AG20443 (cell line): ENCODE data around the gene NDUFA5.

Source experiments
- DNase-seq: peaks from one replicate; pipeline ENCODE4 v3.0.0; 2012; ENCODE audit warnings: low spot score, mixed read lengths

The NDUFA5 gene

GRCh38 chr7:123557398-123558288 lies at the start of gene NDUFA5:
Gene NDUFA5, minus strand, starts transcription at chr7:123557818. Its CDS starts 23 bp downstream, at chr7:123557795.
- peak; percentile 96 for DNase-seq

GRCh38 chr7:123604739-123605138 lies 47.1 kb upstream of the NDUFA5 start:
- no peak for DNase-seq

GRCh38 chr7:123602648-123603047 lies 45.0 kb upstream of the NDUFA5 start:
- no peak for DNase-seq

GRCh38 chr7:123601530-123601929 lies 43.9 kb upstream of the NDUFA5 start, which contains the start of gene ASB15:
Gene ASB15, plus strand, starts transcription at chr7:123601821. Its CDS starts 12,682 bp downstream, at chr7:123614503.
- DNase-seq, result no peak

- no peak for DNase-seq
Measured at GRCh38 chr7:123600876-123601275, 43.3 kb upstream of the NDUFA5 start.

- no peak for DNase-seq
Measured at GRCh38 chr7:123599766-123600165, 42.1 kb upstream of the NDUFA5 start.

- no peak for DNase-seq
Measured at GRCh38 chr7:123598657-123599056, 41.0 kb upstream of the NDUFA5 start.

- DNase-seq, result no peak
Measured at GRCh38 chr7:123594813-123595241, 37.2 kb upstream of the NDUFA5 start.

GRCh38 chr7:123588376-123588775 lies 30.8 kb upstream of the NDUFA5 start:
- no peak for DNase-seq

- DNase-seq, result no peak
Measured at GRCh38 chr7:123583821-123584220, 26.2 kb upstream of the NDUFA5 start.

GRCh38 chr7:123581162-123581459 lies 23.5 kb upstream of the NDUFA5 start:
- DNase-seq, result no peak

GRCh38 chr7:123580406-123581161 lies 23.0 kb upstream of the NDUFA5 start:
- DNase-seq, result peak; percentile 53

GRCh38 chr7:123579416-123579815 lies 21.8 kb upstream of the NDUFA5 start:
- DNase-seq, result no peak

- no peak for DNase-seq
Measured at GRCh38 chr7:123573896-123574467, 16.4 kb upstream of the NDUFA5 start.

GRCh38 chr7:123573341-123573740 lies 15.7 kb upstream of the NDUFA5 start:
- no peak for DNase-seq

GRCh38 chr7:123571684-123572083 lies 14.1 kb upstream of the NDUFA5 start:
- no peak for DNase-seq

- DNase-seq, result no peak
Measured at GRCh38 chr7:123571187-123571586, 13.6 kb upstream of the NDUFA5 start.

- DNase-seq, result no peak
Measured at GRCh38 chr7:123570390-123571182, 13.0 kb upstream of the NDUFA5 start.

GRCh38 chr7:123569352-123570010 lies 11.9 kb upstream of the NDUFA5 start:
- no peak for DNase-seq

- DNase-seq, result no peak
Measured at GRCh38 chr7:123562121-123562520, 4.5 kb upstream of the NDUFA5 start.

- no peak for DNase-seq
Measured at GRCh38 chr7:123558289-123558874, 764 bp upstream of the NDUFA5 start.
